Neural crest cell (in vitro differentiated cells): ENCODE measurements around the gene EWSR1. TPM values are rescaled to one million over a fixed set of nuclear protein-coding genes. Genes with fewer than 3 reads are reported as not detected.
A peak's percentile ranks its signal among the peaks of the same experiment; 100 is the strongest.
"Not testable (repeated sequence)": the region's sequence is repeated elsewhere in the genome, so short reads cannot be mapped to it uniquely, and the experiment has no call there.

ENCODE experiments used
- DNase-seq: peaks from one replicate; pipeline ENCODE4 v3.0.0; 2021; ENCODE audit warnings: low read depth, mixed read lengths, low spot score
- H3K27ac Mint-ChIP-seq: one replicate; pipeline ENCODE4 v1.8.0; 2021; ENCODE audit warnings: mild to moderate bottlenecking, mixed read lengths; ENCODE audit not compliant: unreplicated experiment
- H3K27me3 Mint-ChIP-seq: 2 replicates; pipeline ENCODE4 v1.8.0; 2021; ENCODE audit warnings: low read depth, mild to moderate bottlenecking, mixed read lengths
- H3K36me3 Mint-ChIP-seq: 2 replicates; pipeline ENCODE4 v1.8.0; 2021; ENCODE audit warnings: low read depth, mild to moderate bottlenecking, mixed read lengths
- H3K4me1 Mint-ChIP-seq: 2 replicates; pipeline ENCODE4 v1.8.0; 2021; ENCODE audit warnings: mixed read lengths
- H3K4me3 Mint-ChIP-seq: one replicate; pipeline ENCODE4 v1.8.0; 2021; ENCODE audit warnings: mild to moderate bottlenecking, mixed read lengths
- H3K9me3 Mint-ChIP-seq: 2 replicates; pipeline ENCODE4 v1.8.0; 2021; ENCODE audit warnings: mixed read lengths
- CTCF ChIP-seq: fragments of 200-600 bp; sonication (generic); conservative IDR thresholded peaks from 2 replicates; pipeline ENCODE4 v1.5.0; 2021; ENCODE audit warnings: antibody characterized with exemption, mild to moderate bottlenecking
- total RNA-seq: library from RNA; stranded (reverse); gene quantifications from 2 replicates; pipeline ENCODE4 v1.2.1, GENCODE V29; 2021

EWSR1 gene
- total RNA-seq, 1 donor from 2014 or later: 483 TPM

- no peak for TF ChIP-seq CTCF
- peaks cover 4% of the 10 kb centered on the region for H3K36me3 Mint-ChIP-seq
- H3K27me3 Mint-ChIP-seq: no peaks in the 10 kb centered on the region
- no peak overlapping the region for H3K4me3 Mint-ChIP-seq
- H3K27ac Mint-ChIP-seq: no peak overlapping the region
- no peaks in the 10 kb centered on the region for H3K9me3 Mint-ChIP-seq
- no peak for DNase-seq
- H3K4me1 Mint-ChIP-seq: no peaks in the 10 kb centered on the region
These were observed 74.7 kb downstream of the EWSR1 start for GRCh38 chr22:29342577-29343312.

DNA sequence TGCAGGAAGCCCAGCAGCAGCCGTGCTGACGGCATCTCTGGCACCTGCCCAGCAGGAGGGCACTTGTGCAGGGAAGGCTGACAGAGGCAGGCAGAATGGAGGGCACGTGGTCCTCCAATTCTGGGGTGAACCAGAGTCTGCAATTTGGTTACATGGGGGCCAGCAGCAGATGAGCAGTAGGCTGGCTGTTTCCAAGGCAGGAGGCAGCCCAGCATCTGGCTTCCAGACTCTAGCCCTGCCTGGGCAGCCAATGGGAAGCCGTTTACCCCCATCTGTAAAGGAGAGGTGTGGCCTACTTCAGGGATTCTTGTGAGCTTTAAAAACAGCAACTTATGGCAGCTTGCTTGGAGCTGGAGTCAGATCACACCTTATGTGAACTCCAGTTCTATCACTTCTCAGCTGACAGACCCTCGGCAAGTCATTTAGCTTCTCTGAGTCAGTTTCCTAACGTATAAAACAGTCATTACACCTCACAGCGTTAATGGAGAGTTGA lies 75.3 kb downstream of the EWSR1 start:
- Mint-ChIP-seq H3K4me3 (no peak overlapping the region), H3K4me1 (no peaks in the 10 kb centered on the region), H3K36me3 (peaks cover 4% of the 10 kb centered on the region), H3K27me3 (no peaks in the 10 kb centered on the region), H3K9me3 (no peaks in the 10 kb centered on the region), H3K27ac (peak overlapping the region; percentile 12)
- no peak for DNase-seq
- no peak for TF ChIP-seq CTCF

- Mint-ChIP-seq H3K36me3 (peaks cover 2% of the 10 kb centered on the region), H3K27ac (no peak overlapping the region)
These were observed 76.1 kb downstream of the EWSR1 start for GRCh38 chr22:29344137-29344536.

GRCh38 chr22:29344889-29345288 lies 76.8 kb downstream of the EWSR1 start:
- not testable (repeated sequence) for H3K4me1 Mint-ChIP-seq

More at GRCh38 chr22:29344137-29344536, 76.1 kb downstream of the EWSR1 start:
- no peak for DNase-seq
- Mint-ChIP-seq H3K4me1 (no peaks in the 10 kb centered on the region), H3K27me3 (no peaks in the 10 kb centered on the region), H3K9me3 (no peaks in the 10 kb centered on the region), H3K4me3 (no peak overlapping the region)
- TF ChIP-seq CTCF: no peak

DNA sequence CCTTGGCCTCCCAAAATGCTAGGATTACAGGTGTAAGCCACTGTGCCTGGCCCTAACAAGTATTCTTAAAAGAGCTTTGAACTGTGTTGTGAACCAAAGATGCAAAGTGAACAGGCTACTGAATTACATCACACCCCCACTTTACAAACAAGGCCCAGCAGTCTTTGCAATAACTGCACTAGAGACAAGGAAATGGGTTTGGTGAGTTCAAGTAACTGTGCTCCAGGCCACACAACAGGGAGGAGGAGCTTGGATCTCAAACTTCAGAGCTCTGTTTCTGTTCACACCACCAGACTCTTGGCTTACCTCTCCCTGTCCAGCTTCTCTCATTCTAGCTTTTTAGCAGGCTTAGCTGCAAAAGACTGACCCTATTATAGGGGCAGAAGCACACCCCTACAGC lies 77.9 kb downstream of the EWSR1 start:
- no peak overlapping the region for H3K4me3 Mint-ChIP-seq
- peaks cover 2% of the 10 kb centered on the region for H3K36me3 Mint-ChIP-seq

More at GRCh38 chr22:29344889-29345288, 76.8 kb downstream of the EWSR1 start:
- not testable (repeated sequence) for H3K36me3 Mint-ChIP-seq, H3K9me3 Mint-ChIP-seq, H3K27ac Mint-ChIP-seq, H3K4me3 Mint-ChIP-seq, DNase-seq, H3K27me3 Mint-ChIP-seq

More for the DNA sequence above, 77.9 kb downstream of the EWSR1 start:
- Mint-ChIP-seq H3K9me3 (no peaks in the 10 kb centered on the region), H3K27ac (peak overlapping the region; percentile 43), H3K27me3 (no peaks in the 10 kb centered on the region), H3K4me1 (no peaks in the 10 kb centered on the region)
- no peak for TF ChIP-seq CTCF
- DNase-seq: no peak
